Measurements from ENCODE around the gene PCGF2.

PCGF2 gene

DNA sequence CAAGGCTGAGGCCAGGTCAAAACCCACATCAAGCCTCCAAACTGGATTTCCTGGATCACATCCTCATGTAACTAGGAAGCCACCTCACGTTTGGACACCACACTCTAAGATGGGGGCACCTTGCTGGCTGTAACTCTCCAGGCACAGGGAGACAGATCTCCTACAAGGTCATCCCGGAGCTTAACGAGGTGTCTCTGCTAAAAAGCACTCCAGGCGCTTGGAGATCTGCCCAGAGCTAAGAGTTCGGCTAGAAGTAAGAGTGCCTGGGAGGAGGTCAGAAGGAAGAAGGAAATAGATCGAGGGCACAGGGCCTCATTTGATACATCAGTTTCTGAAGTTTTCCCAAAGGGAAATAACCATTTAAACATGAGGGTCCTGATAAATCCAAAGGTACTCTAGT, 20.3 kb upstream of the PCGF2 start:
- no peak overlapping the region for H3K4me3 ChIP-seq (ENCODE audit: control insufficient read depth, low read depth, low read length)
- DNase-seq (ENCODE audit: low read depth) = no peak
- TF ChIP-seq, protein P1, sequence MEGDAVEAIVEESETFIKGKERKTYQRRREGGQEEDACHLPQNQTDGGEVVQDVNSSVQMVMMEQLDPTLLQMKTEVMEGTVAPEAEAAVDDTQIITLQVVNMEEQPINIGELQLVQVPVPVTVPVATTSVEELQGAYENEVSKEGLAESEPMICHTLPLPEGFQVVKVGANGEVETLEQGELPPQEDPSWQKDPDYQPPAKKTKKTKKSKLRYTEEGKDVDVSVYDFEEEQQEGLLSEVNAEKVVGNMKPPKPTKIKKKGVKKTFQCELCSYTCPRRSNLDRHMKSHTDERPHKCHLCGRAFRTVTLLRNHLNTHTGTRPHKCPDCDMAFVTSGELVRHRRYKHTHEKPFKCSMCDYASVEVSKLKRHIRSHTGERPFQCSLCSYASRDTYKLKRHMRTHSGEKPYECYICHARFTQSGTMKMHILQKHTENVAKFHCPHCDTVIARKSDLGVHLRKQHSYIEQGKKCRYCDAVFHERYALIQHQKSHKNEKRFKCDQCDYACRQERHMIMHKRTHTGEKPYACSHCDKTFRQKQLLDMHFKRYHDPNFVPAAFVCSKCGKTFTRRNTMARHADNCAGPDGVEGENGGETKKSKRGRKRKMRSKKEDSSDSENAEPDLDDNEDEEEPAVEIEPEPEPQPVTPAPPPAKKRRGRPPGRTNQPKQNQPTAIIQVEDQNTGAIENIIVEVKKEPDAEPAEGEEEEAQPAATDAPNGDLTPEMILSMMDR (conservative IDR thresholded peaks at IDR 0.05; ENCODE audit: control insufficient read depth, insufficient read depth, low read depth, low read length) = no peak

DNA sequence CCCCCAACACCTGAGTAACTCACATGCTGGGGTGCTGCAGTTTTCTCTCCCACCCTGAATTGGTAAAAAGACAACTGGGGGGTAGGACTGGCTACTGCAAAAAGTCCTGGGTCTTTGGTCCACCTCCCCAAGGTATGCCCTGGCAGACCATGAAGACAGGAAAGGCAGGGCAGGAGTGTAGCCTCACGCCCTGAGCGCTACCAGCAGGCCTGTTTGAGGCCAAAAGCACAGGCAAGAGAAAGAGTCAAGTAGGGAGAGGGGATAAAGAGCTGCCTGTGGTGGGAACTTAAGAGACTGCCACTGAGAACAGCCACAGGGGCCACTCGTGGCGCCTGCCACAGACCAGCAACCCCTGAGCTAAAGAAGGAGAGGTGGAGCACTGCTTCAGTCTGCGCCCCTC, 18.2 kb upstream of the PCGF2 start:
- TF ChIP-seq, protein P1 (conservative IDR thresholded peaks at IDR 0.05; ENCODE audit: control insufficient read depth, insufficient read depth, low read depth, low read length) = no peak
- H3K4me3 ChIP-seq (ENCODE audit: control insufficient read depth, low read depth, low read length) = no peak overlapping the region
- no peak for DNase-seq (ENCODE audit: low read depth)

DNA sequence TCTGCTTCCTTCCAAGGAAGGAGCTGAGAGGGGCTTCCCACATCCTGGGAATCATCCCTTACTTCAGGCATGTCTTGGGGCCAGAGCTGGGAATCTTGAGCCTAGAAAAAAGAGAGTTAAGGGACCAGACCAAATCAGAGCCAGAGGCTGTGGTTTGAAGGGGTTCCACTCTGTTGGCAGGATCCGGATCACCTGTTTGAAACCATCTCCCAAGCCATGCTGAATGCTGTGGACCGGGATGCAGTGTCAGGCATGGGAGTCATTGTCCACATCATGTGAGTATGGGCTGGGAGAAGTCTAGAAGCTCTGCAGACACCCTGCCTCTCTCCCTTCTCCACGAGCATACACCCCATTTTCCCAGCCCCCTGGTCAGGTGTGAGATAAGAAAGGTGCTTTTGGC, 14.1 kb upstream of the PCGF2 start:
- TF ChIP-seq, protein P1 (conservative IDR thresholded peaks at IDR 0.05; ENCODE audit: control insufficient read depth, insufficient read depth, low read depth, low read length) = no peak
- DNase-seq (ENCODE audit: low read depth) = no peak
- H3K4me3 ChIP-seq (ENCODE audit: control insufficient read depth, low read depth, low read length) = no peak overlapping the region

DNA sequence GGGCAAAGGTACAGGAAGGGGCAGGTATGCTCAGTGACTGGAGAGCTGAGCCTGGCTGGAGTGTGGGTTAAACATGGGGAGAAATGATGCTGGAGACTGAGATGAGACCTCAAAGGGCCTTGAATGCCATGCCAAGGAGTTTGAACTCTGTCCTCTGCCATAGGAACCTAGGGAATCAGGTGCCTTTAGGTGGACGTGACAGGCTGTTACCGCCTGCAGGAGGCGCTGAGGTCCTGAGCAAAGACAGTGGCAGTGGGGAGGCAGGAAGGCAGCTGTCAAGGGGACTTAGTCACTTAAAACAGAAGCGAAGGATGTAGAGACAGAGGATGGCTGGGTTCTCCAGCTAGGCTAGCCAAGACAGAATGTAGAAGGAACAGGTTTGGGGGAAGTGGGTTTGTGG, 13.5 kb upstream of the PCGF2 start:
- TF ChIP-seq, protein P1 (conservative IDR thresholded peaks at IDR 0.05; ENCODE audit: control insufficient read depth, insufficient read depth, low read depth, low read length) = peak; percentile 42
- peak; percentile 45 for DNase-seq (ENCODE audit: low read depth)

DNA sequence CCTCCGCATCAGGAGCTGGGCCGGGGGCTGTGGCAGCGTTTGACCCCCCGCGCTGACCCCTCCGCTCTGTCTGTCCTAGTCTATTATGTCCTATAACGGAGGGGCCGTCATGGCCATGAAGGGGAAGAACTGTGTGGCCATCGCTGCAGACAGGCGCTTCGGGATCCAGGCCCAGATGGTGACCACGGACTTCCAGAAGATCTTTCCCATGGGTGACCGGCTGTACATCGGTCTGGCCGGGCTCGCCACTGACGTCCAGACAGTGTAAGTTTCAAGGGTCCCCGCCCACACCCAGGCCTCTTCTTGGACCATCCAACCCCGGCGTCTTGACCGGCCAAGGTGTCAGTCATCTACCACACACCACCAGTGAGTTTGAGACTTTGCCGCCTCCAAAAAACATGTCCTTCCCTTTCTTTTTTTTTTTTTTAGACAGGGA, 5.0 kb upstream of the PCGF2 start:
- H3K4me3 ChIP-seq (ENCODE audit: control insufficient read depth, low read depth, low read length) = peak overlapping the region; percentile 85
- no peak for DNase-seq (ENCODE audit: low read depth)
- TF ChIP-seq, protein P1 (conservative IDR thresholded peaks at IDR 0.05; ENCODE audit: control insufficient read depth, insufficient read depth, low read depth, low read length) = no peak

More for the DNA sequence above, 13.5 kb upstream of the PCGF2 start:
- H3K4me3 ChIP-seq (ENCODE audit: control insufficient read depth, low read depth, low read length) = no peak overlapping the region

DNA sequence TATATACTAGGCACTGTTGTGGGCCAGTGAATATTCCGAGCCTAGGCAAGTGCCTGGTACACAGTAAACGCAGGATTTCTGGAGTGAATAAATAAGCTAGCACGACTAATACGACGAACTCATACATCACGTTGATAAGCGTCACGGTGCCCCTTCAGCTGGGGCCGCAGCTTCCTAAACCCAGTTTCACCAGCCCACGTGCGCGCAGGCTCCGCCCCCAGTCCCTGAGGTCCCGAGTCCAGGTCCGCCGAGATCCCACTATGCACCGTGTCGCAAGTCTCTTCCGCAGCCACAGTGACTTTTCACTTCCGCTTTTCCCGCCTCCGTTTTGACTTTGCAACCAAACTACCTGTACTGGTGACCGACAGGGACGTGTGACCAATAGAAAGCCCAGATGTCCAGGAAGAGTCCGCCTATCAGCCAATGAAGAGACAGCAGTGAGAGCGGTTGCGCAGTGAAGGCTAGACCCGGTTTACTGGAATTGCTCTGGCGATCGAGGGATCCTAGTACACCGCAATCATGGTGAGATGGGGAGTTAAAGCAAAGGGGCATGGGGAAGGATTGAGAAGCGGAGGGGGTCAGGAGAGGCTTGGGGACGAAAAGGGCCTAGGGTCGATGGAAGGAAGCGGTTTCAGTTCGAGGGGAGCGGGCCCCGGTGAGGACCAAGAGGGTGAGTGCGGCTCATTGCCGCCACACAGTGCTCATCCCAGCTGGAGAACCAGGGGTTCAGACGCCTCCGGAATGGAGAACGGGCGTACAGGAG, 4.4 kb upstream of the PCGF2 start, which contains the start of gene PSMB3:
Gene PSMB3, plus strand, starts transcription at position 434 of the 763 bp plus-strand sequence. Its CDS starts 86 bp downstream, at position 520.
- H3K4me3 ChIP-seq (ENCODE audit: control insufficient read depth, low read depth, low read length) = peak within 1 kb of the TSS; percentile 85
- DNase-seq (ENCODE audit: low read depth) = peak; percentile 99
- TF ChIP-seq, protein P1 (conservative IDR thresholded peaks at IDR 0.05; ENCODE audit: control insufficient read depth, insufficient read depth, low read depth, low read length) = no peak
